Uterus (tissue), 4 donors: ENCODE data around the gene FAM20B. TPM values are rescaled to one million over a fixed set of nuclear protein-coding genes. Genes with fewer than 3 reads are reported as not detected.

Source experiments
- DNase-seq, 2 donors: peaks; one replicate each; pipeline ENCODE4 v3.0.0-alpha.2; 2019 to 2020
- H3K27ac ChIP-seq, 2 donors: fragments of 200-600 bp; sonication (generic); 1 replicate in 1 of 2; 2 replicates in 1 of 2; pipeline ENCODE4 v1.5.1; 2016 to 2018
- H3K27me3 ChIP-seq, 2 donors: fragments of 200-600 bp; sonication (generic); one replicate each; pipeline ENCODE4 v1.5.1; 2018 to 2019; ENCODE audit warnings: control low read depth in 1 of 2
- H3K36me3 ChIP-seq, 2 donors: fragments of 200-600 bp; sonication (generic); one replicate each; pipeline ENCODE4 v1.5.1; 2019; ENCODE audit warnings: control low read depth in 1 of 2
- H3K4me1 ChIP-seq, 2 donors: fragments of 200-600 bp; sonication (generic); one replicate each; pipeline ENCODE4 v1.5.1; 2018 to 2019; ENCODE audit warnings: control low read depth in 1 of 2
- H3K4me3 ChIP-seq, 2 donors: fragments of 200-600 bp; sonication (generic); 1 replicate in 1 of 2; 2 replicates in 1 of 2; pipeline ENCODE4 v1.5.1; 2018 to 2019; ENCODE audit warnings: mild to moderate bottlenecking in 1 of 2
- H3K9me3 ChIP-seq, 2 donors: fragments of 200-600 bp; sonication (generic); one replicate each; pipeline ENCODE4 v1.5.1; 2019; ENCODE audit warnings: control low read depth in 1 of 2
- POLR2A ChIP-seq, 2 donors: fragments of 450-650 bp; IDR thresholded peaks; one replicate each; pipeline ENCODE4 v1.6.1; 2016; ENCODE audit warnings: antibody characterized with exemption in 2 of 2, mild to moderate bottlenecking in 1 of 2, moderate library complexity in 1 of 2
- intact Hi-C: fragments of 100-400 bp; cut with DNase I; formaldehyde crosslinking; loops from one replicate; pipeline ENCODE4 v1.15.1; 2023; ENCODE audit warnings: low total_unique reads
- total RNA-seq, 4 donors: library from RNA; depleted of rRNA in 3 of 4; stranded (reverse); fragments of >200 nt in 3 of 4; gene quantifications; one replicate each; pipeline versions ENCODE4 v1.1.0 to v1.2.4, GENCODE V29; 2014 to 2023
- TF ChIP-seq, protein P1 (sequence below), 4 experiments: fragments of 200-600 bp in 2 of 4; fragments of 450-650 bp in 2 of 4; sonication (generic) in 2 of 4; IDR thresholded peaks; one replicate each; pipeline ENCODE4 v1.5.1; 2016 to 2019; ENCODE audit warnings: antibody characterized with exemption in 4 of 4, mild to moderate bottlenecking in 2 of 4, moderate library complexity in 1 of 4
- donor health status: DM: yes; HTN: yes; CAD: no.

Gene FAM20B
- total RNA-seq, 4 donors from 2014 or later, result 12.8 to 70.1 (median 36.7) TPM

- no peaks in the 10 kb centered on the region for H3K36me3 ChIP-seq
- intact Hi-C loops, result no loop called here
- no peak for DNase-seq
- peaks cover 0 to 2% of the 10 kb centered on the region in 2 donors for H3K4me1 ChIP-seq
- no peak overlapping the region for H3K27ac ChIP-seq
- H3K27me3 ChIP-seq, result no peaks in the 10 kb centered on the region
- H3K4me3 ChIP-seq, result no peak overlapping the region
- H3K9me3 ChIP-seq, result no peaks in the 10 kb centered on the region
- TF ChIP-seq POLR2A (IDR thresholded peaks at IDR 0.05), result no peak
- TF ChIP-seq, protein P1, sequence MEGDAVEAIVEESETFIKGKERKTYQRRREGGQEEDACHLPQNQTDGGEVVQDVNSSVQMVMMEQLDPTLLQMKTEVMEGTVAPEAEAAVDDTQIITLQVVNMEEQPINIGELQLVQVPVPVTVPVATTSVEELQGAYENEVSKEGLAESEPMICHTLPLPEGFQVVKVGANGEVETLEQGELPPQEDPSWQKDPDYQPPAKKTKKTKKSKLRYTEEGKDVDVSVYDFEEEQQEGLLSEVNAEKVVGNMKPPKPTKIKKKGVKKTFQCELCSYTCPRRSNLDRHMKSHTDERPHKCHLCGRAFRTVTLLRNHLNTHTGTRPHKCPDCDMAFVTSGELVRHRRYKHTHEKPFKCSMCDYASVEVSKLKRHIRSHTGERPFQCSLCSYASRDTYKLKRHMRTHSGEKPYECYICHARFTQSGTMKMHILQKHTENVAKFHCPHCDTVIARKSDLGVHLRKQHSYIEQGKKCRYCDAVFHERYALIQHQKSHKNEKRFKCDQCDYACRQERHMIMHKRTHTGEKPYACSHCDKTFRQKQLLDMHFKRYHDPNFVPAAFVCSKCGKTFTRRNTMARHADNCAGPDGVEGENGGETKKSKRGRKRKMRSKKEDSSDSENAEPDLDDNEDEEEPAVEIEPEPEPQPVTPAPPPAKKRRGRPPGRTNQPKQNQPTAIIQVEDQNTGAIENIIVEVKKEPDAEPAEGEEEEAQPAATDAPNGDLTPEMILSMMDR (IDR thresholded peaks at IDR 0.05), result no peak
Observed at GRCh38 chr1:179094818-179095217, 69.1 kb downstream of the FAM20B start.

DNA sequence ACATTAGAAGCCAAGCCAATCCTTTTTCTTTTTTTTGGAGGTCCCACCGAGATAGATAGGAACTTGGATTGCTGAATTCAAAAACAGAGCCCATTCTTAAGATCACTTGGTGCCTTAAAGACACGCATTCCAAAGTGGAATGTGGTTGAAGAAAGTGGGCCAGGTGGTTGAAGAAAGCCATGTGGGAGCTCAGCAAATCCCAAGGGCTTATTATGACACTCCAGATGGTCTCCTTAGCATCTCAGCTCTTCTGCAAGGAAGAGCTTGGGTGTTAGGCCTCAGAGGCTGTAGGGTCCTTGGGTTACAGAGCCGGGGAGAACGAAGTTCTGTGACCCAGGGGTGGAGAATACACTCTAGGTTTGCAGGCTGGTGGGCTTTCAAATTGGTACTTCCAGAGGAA is 69.7 kb downstream of the FAM20B start:
- no peak overlapping the region for H3K4me3 ChIP-seq
- no peaks in the 10 kb centered on the region for H3K27me3 ChIP-seq
- TF ChIP-seq, protein P1 (IDR thresholded peaks at IDR 0.05), result no peak
- no peak for TF ChIP-seq POLR2A (IDR thresholded peaks at IDR 0.05)
- intact Hi-C loops, result no loop called here
- no peaks in the 10 kb centered on the region for H3K36me3 ChIP-seq
- no peak overlapping the region for H3K27ac ChIP-seq
- H3K4me1 ChIP-seq, result no peaks in the 10 kb centered on the region
- no peaks in the 10 kb centered on the region for H3K9me3 ChIP-seq
- no peak for DNase-seq

- no peak for DNase-seq
- no peaks in the 10 kb centered on the region for H3K27me3 ChIP-seq
- no peaks in the 10 kb centered on the region for H3K9me3 ChIP-seq
- H3K36me3 ChIP-seq, result no peaks in the 10 kb centered on the region
- TF ChIP-seq, protein P1 (IDR thresholded peaks at IDR 0.05), result no peak
- TF ChIP-seq POLR2A (IDR thresholded peaks at IDR 0.05), result no peak
- H3K4me1 ChIP-seq, result no peaks in the 10 kb centered on the region
- H3K4me3 ChIP-seq, result no peak overlapping the region
- intact Hi-C loops, result no loop called here
- no peak overlapping the region for H3K27ac ChIP-seq
Observed at GRCh38 chr1:179095924-179096323, 70.2 kb downstream of the FAM20B start.

- DNase-seq, result no peak
- intact Hi-C loops, result no loop called here
- no peaks in the 10 kb centered on the region for H3K9me3 ChIP-seq
- no peaks in the 10 kb centered on the region for H3K4me1 ChIP-seq
- no peak overlapping the region for H3K4me3 ChIP-seq
- no peak overlapping the region for H3K27ac ChIP-seq
- H3K36me3 ChIP-seq, result no peaks in the 10 kb centered on the region
- no peaks in the 10 kb centered on the region for H3K27me3 ChIP-seq
- no peak for TF ChIP-seq POLR2A (IDR thresholded peaks at IDR 0.05)
- TF ChIP-seq, protein P1 (IDR thresholded peaks at IDR 0.05), result no peak
Observed at GRCh38 chr1:179099891-179100290, 74.2 kb downstream of the FAM20B start.

GRCh38 chr1:179101566-179101965 is 75.9 kb downstream of the FAM20B start:
- TF ChIP-seq POLR2A (IDR thresholded peaks at IDR 0.05), result no peak
- TF ChIP-seq, protein P1 (IDR thresholded peaks at IDR 0.05), result no peak
- H3K27ac ChIP-seq, result no peak overlapping the region
- H3K27me3 ChIP-seq, result no peaks in the 10 kb centered on the region
- intact Hi-C loops, result no loop called here
- H3K4me1 ChIP-seq, result no peaks in the 10 kb centered on the region
- no peaks in the 10 kb centered on the region for H3K9me3 ChIP-seq
- H3K4me3 ChIP-seq, result no peak overlapping the region
- H3K36me3 ChIP-seq, result no peaks in the 10 kb centered on the region
- no peak for DNase-seq
